Tibial artery (tissue), 4 donors: ENCODE data around the gene ERBB2.

Source experiments
- DNase-seq, 2 donors: peaks; one replicate each; pipeline ENCODE4 v3.0.0-alpha.2; 2019
- H3K27ac ChIP-seq, 2 donors: fragments of 200-600 bp; sonication (generic) in 1 of 2; 1 replicate in 1 of 2; 2 replicates in 1 of 2; pipeline ENCODE4 v1.5.1; 2018 to 2019; ENCODE audit warnings: mild to moderate bottlenecking in 1 of 2
- H3K27me3 ChIP-seq, 2 donors: fragments of 200-600 bp; sonication (generic) in 1 of 2; one replicate each; pipeline versions ENCODE4 v1.5.1 to v1.6.0; 2016 to 2019
- H3K36me3 ChIP-seq, 3 donors: fragments of 200-600 bp; sonication (generic) in 2 of 3; one replicate each; pipeline ENCODE4 v1.5.1; 2016 to 2019; ENCODE audit warnings: mild to moderate bottlenecking in 2 of 3
- H3K4me1 ChIP-seq, 4 donors: fragments of 200-600 bp; sonication (generic) in 2 of 4; 1 replicate in 3 of 4; 2 replicates in 1 of 4; pipeline ENCODE4 v1.5.1; 2016 to 2019
- H3K4me3 ChIP-seq, 2 donors: fragments of 200-600 bp; sonication (generic) in 1 of 2; 1 replicate in 1 of 2; 2 replicates in 1 of 2; pipeline ENCODE4 v1.5.1; 2018 to 2019; ENCODE audit warnings: mild to moderate bottlenecking in 2 of 2
- H3K9me3 ChIP-seq, 3 donors: fragments of 200-600 bp; sonication (generic) in 1 of 3; one replicate each; pipeline ENCODE4 v1.5.1; 2016 to 2019
- CTCF ChIP-seq, 2 experiments: fragments of 200-600 bp in 1 of 2; fragments of 450-650 bp in 1 of 2; IDR thresholded peaks; one replicate each; pipeline ENCODE4 v1.5.1; 2017 to 2019; ENCODE audit warnings: antibody characterized with exemption in 2 of 2, mild to moderate bottlenecking in 1 of 2, moderate library complexity in 1 of 2
- intact Hi-C: fragments of 100-400 bp; cut with DNase I; formaldehyde crosslinking; loops from one replicate; pipeline ENCODE4 v1.15.0; 2023; ENCODE audit warnings: low total_unique reads

ERBB2 gene

GRCh38 chr17:39699818-39700147 lies at the start of gene ERBB2:
TSS of gene ERBB2 (plus strand) at chr17:39700064. CDS start at chr17:39700239, 175 bp downstream.
- H3K9me3 ChIP-seq, result no peaks in the 10 kb centered on the region
- peak within 1 kb of the TSS; percentile 78 to 100 for H3K4me3 ChIP-seq
- peak; percentile 81 to 93 for DNase-seq
- H3K4me1 ChIP-seq, result peaks cover 0 to 48% (median 34%) of the 10 kb centered on the region in 4 donors
- H3K36me3 ChIP-seq, result no peaks in the 10 kb centered on the region
- H3K27ac ChIP-seq, result peak within 1 kb of the TSS; percentile 93 to 98
- no peaks in the 10 kb centered on the region for H3K27me3 ChIP-seq
- no peak for TF ChIP-seq CTCF (IDR thresholded peaks at IDR 0.05)
- intact Hi-C loops, result no loop called here

GRCh38 chr17:39650121-39650579 lies 49.7 kb upstream of the ERBB2 start:
- Histone ChIP-seq H3K27ac (no peak overlapping the region), H3K27me3 (no peaks in the 10 kb centered on the region), H3K36me3 (peaks cover 0 to 13% (median 0%) of the 10 kb centered on the region in 3 donors), H3K4me3 (no peak overlapping the region), H3K9me3 (no peaks in the 10 kb centered on the region), H3K4me1 (peaks cover 0 to 8% (median 4%) of the 10 kb centered on the region in 4 donors)
- TF ChIP-seq CTCF (IDR thresholded peaks at IDR 0.05), result no peak
- intact Hi-C loops, result no loop called here
- DNase-seq, result no peak

GRCh38 chr17:39651923-39652586 lies 47.8 kb upstream of the ERBB2 start:
- Histone ChIP-seq H3K4me3 (no peak overlapping the region), H3K4me1 (peaks cover 0 to 8% (median 4%) of the 10 kb centered on the region in 4 donors), H3K27me3 (no peaks in the 10 kb centered on the region), H3K36me3 (peaks cover 0 to 29% (median 7%) of the 10 kb centered on the region in 3 donors), H3K27ac (no peak overlapping the region), H3K9me3 (no peaks in the 10 kb centered on the region)
- no peak for DNase-seq
- intact Hi-C loops, result no loop called here
- TF ChIP-seq CTCF (IDR thresholded peaks at IDR 0.05), result no peak

- no peak for DNase-seq
- Histone ChIP-seq H3K36me3 (peaks cover 0 to 36% (median 7%) of the 10 kb centered on the region in 3 donors), H3K9me3 (no peaks in the 10 kb centered on the region), H3K4me1 (peaks cover 0 to 8% (median 4%) of the 10 kb centered on the region in 4 donors), H3K27ac (no peak overlapping the region), H3K4me3 (no peak overlapping the region), H3K27me3 (no peaks in the 10 kb centered on the region)
- no peak for TF ChIP-seq CTCF (IDR thresholded peaks at IDR 0.05)
- intact Hi-C loops, result no loop called here
These were observed 47.1 kb upstream of the ERBB2 start for GRCh38 chr17:39652587-39653315.

- no peaks in the 10 kb centered on the region for H3K9me3 ChIP-seq
- H3K4me1 ChIP-seq, result peaks cover 0 to 8% (median 4%) of the 10 kb centered on the region in 4 donors
- DNase-seq, result no peak
- no peaks in the 10 kb centered on the region for H3K27me3 ChIP-seq
- peaks cover 0 to 41% (median 7%) of the 10 kb centered on the region in 3 donors for H3K36me3 ChIP-seq
- no peak overlapping the region for H3K27ac ChIP-seq
- intact Hi-C loops, result no loop called here
- no peak overlapping the region for H3K4me3 ChIP-seq
- no peak for TF ChIP-seq CTCF (IDR thresholded peaks at IDR 0.05)
These were observed 46.6 kb upstream of the ERBB2 start for GRCh38 chr17:39653316-39653661.
